Lung (tissue), 12 donors: Measurements from ENCODE around the gene TBCCD1. TPM values are rescaled to one million over a fixed set of nuclear protein-coding genes. Genes with fewer than 3 reads are reported as not detected.

ENCODE experiments used
- ATAC-seq: fragments of 200-7000 bp; cut with Tn5 transposase; one replicate; pipeline ENCODE4 v1.9.1; 2020; ENCODE audit warnings: moderate number of reproducible peaks; ENCODE audit not compliant: insufficient read depth, low FRiP score
- DNase-seq, 3 donors: peaks; one replicate each; pipeline ENCODE4 v3.0.0-alpha.2; 2013 to 2017
- H3K27ac ChIP-seq, 2 donors: one replicate each; pipeline ENCODE4 v1.5.1; 2013; ENCODE audit warnings: mild to moderate bottlenecking in 2 of 2, moderate library complexity in 2 of 2, control low read depth in 1 of 2, inconsistent platforms in 1 of 2, low read depth in 1 of 2, low read length in 1 of 2
- H3K27me3 ChIP-seq, 3 donors: one replicate each; pipeline ENCODE4 v1.5.1; 2013; ENCODE audit warnings: low read length in 2 of 3; ENCODE audit not compliant: control insufficient read depth in 3 of 3, insufficient read depth in 3 of 3
- H3K36me3 ChIP-seq, 4 donors: one replicate each; pipeline ENCODE4 v1.5.1; 2013; ENCODE audit warnings: low read length in 4 of 4, mild to moderate bottlenecking in 1 of 4, moderate library complexity in 1 of 4; ENCODE audit not compliant: control insufficient read depth in 4 of 4, insufficient read depth in 4 of 4
- H3K4me1 ChIP-seq, 5 donors: one replicate each; pipeline ENCODE4 v1.5.1; 2013; ENCODE audit warnings: low read length in 5 of 5, mild to moderate bottlenecking in 2 of 5, moderate library complexity in 1 of 5; ENCODE audit not compliant: control insufficient read depth in 5 of 5, insufficient read depth in 5 of 5
- H3K4me3 ChIP-seq: one replicate; pipeline ENCODE4 v1.5.1; 2013; ENCODE audit warnings: mild to moderate bottlenecking, control low read depth, moderate library complexity
- H3K9ac ChIP-seq, 2 donors: one replicate each; pipeline ENCODE4 v1.5.1; 2013; ENCODE audit warnings: low read length in 2 of 2, control low read depth in 1 of 2; ENCODE audit not compliant: insufficient read depth in 1 of 2
- H3K9me3 ChIP-seq, 4 donors: one replicate each; pipeline ENCODE4 v1.5.1; 2013; ENCODE audit warnings: low read length in 3 of 4, mild to moderate bottlenecking in 1 of 4, moderate library complexity in 1 of 4; ENCODE audit not compliant: control insufficient read depth in 4 of 4, insufficient read depth in 3 of 4
- WGBS, 2 donors: extraction: QIAGEN DNeasy Blood & Tissue Kit; methylation state at CpG; one replicate each; pipeline ENCODE4 v1.1.7; 2013; 5-methylcytosine and 5-hydroxymethylcytosine counted together
- polyA plus RNA-seq, 2 donors: library from polyadenylated mRNA; stranded (reverse); fragments of 200-250 nt; gene quantifications; one replicate each; pipeline ENCODE4 v1.2.1, GENCODE V29; 2013
- total RNA-seq, 2 donors: library from RNA; depleted of rRNA in 1 of 2; stranded (reverse); fragments of >200 nt in 1 of 2; gene quantifications; one replicate each; pipeline ENCODE4 v1.2.1, GENCODE V29; 2014 to 2021
- TF ChIP-seq, protein P1 (sequence below): IDR thresholded peaks from 2 replicates; pipeline ENCODE4 v1.5.1; 2012; ENCODE audit warnings: mild to moderate bottlenecking; ENCODE audit errors: control extremely low read depth, extremely low read depth
- donor health status: control.
- donor health status: control.
- donor health status: Bipolar disorder and iron deficiency.
- donor health status: healthy.
- donor health status: DM: yes; HTN: yes; CAD: no.

TBCCD1 gene
- total and polyA plus RNA-seq, 4 donors = 3.2 to 17.3 (median 7.5) TPM

DNA sequence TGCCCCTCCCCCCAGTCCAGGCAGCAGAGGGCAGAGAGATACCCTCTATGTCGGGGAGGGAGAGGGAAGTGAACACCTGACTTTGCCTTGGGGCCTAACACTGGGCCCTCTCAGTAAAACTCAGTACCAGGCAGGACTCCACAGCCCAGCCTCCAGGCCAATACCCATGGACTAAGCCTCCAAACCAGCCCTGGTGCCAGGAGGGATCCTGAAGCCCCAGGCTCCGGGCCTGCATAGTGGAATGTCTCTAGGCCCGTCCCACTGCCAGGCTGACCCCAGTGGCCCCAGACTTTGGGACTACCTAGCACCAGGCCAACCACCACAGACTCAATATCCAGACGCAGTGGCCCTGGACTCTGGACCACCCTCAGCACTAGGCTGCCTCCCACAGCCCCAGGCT lies 69.5 kb downstream of the TBCCD1 start:
- 87 to 94% methylated on average over 4 of the region's 4 CpGs for WGBS, 2 donors
- TF ChIP-seq, protein P1, sequence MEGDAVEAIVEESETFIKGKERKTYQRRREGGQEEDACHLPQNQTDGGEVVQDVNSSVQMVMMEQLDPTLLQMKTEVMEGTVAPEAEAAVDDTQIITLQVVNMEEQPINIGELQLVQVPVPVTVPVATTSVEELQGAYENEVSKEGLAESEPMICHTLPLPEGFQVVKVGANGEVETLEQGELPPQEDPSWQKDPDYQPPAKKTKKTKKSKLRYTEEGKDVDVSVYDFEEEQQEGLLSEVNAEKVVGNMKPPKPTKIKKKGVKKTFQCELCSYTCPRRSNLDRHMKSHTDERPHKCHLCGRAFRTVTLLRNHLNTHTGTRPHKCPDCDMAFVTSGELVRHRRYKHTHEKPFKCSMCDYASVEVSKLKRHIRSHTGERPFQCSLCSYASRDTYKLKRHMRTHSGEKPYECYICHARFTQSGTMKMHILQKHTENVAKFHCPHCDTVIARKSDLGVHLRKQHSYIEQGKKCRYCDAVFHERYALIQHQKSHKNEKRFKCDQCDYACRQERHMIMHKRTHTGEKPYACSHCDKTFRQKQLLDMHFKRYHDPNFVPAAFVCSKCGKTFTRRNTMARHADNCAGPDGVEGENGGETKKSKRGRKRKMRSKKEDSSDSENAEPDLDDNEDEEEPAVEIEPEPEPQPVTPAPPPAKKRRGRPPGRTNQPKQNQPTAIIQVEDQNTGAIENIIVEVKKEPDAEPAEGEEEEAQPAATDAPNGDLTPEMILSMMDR = no peak
- Histone ChIP-seq H3K4me1 (peaks cover 0 to 5% (median 0%) of the 10 kb centered on the region in 5 donors), H3K9ac (no peak overlapping the region), H3K9me3 (peaks cover 0 to 3% (median 0%) of the 10 kb centered on the region in 4 donors), H3K27me3 (no peaks in the 10 kb centered on the region), H3K36me3 (no peaks in the 10 kb centered on the region), H3K27ac (no peak overlapping the region), H3K4me3 (no peak overlapping the region)
- no peak for ATAC-seq
- DNase-seq = no peak

DNA sequence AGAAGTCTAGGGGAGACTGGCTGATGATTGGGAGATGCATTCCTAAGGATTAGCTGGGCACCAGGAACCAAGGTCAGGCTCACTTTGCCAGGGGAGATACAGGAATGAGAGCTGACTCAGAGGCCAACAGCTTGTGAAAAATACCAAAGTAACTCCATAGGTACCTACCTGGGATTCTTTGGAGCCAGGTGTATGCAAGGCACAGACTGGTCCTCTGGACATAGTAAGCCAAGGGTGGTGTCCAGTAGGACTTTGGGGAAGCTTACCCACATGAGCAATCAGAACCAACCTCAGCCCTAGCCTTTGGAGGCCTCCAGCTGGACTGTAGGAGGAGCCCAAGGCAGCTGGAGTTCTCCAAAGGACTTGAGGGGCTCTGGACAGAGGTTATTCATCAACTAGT lies 70.5 kb downstream of the TBCCD1 start:
- Histone ChIP-seq H3K27ac (no peak overlapping the region), H3K27me3 (no peaks in the 10 kb centered on the region), H3K4me3 (no peak overlapping the region), H3K9ac (no peak overlapping the region), H3K9me3 (peaks cover 0 to 3% (median 0%) of the 10 kb centered on the region in 4 donors), H3K4me1 (peaks cover 0 to 5% (median 0%) of the 10 kb centered on the region in 5 donors), H3K36me3 (no peaks in the 10 kb centered on the region)
- no peak for DNase-seq
- ATAC-seq = no peak
- TF ChIP-seq, protein P1 = no peak

Other genes starting within 250 kb of the TBCCD1 start
- 10 to 100 TPM; 10.6 to 13.7 TPM for gene DGKG, start 205.1 kb downstream of the TBCCD1 start, total RNA-seq
- gene DGKG, start 205.1 kb downstream of the TBCCD1 start, polyA plus RNA-seq = 1 to 10 TPM; 2.1 to 5.4 TPM
- 1 to 10 TPM; 2.5 to 3.2 TPM for gene CRYGS, start 23.0 kb downstream of the TBCCD1 start, total RNA-seq
- 1 to 10 TPM; 1.2 to 5.8 TPM for gene CRYGS, start 23.0 kb downstream of the TBCCD1 start, polyA plus RNA-seq
- 10 to 100 TPM; 46.1 to 57.6 TPM for gene DNAJB11, start 3.4 kb upstream of the TBCCD1 start, total RNA-seq
- 100 to 1,000 TPM in 1 of 2 donors, 10 to 100 TPM in 1; 48.3 to 109 TPM for gene DNAJB11, start 3.4 kb upstream of the TBCCD1 start, polyA plus RNA-seq
- under 1 TPM; 0.20 to 0.92 TPM for gene AHSG, start 45.7 kb upstream of the TBCCD1 start, total RNA-seq
- under 1 TPM in 1 of 2 donors, not detected in 1; 0.03 TPM for gene AHSG, start 45.7 kb upstream of the TBCCD1 start, polyA plus RNA-seq
- gene FETUB, start 73.1 kb upstream of the TBCCD1 start, total RNA-seq = not detected
- not detected for gene FETUB, start 73.1 kb upstream of the TBCCD1 start, polyA plus RNA-seq
- gene HRG, start 98.7 kb upstream of the TBCCD1 start, total RNA-seq = under 1 TPM in 1 of 2 donors, not detected in 1; 0.15 TPM
- gene HRG, start 98.7 kb upstream of the TBCCD1 start, polyA plus RNA-seq = not detected
- gene KNG1, start 150.0 kb upstream of the TBCCD1 start, total RNA-seq = under 1 TPM; 0.15 to 0.23 TPM
- under 1 TPM; 0.07 to 0.10 TPM for gene KNG1, start 150.0 kb upstream of the TBCCD1 start, polyA plus RNA-seq
- 100 to 1,000 TPM; 235 to 683 TPM for gene EIF4A2, start 216.2 kb upstream of the TBCCD1 start, total RNA-seq
- gene EIF4A2, start 216.2 kb upstream of the TBCCD1 start, polyA plus RNA-seq = 100 to 1,000 TPM; 252 to 372 TPM
- 10 to 100 TPM; 12.2 to 16.9 TPM for gene RFC4, start 239.1 kb upstream of the TBCCD1 start, total RNA-seq
- gene RFC4, start 239.1 kb upstream of the TBCCD1 start, polyA plus RNA-seq = 10 to 100 TPM; 12.9 to 13.7 TPM